OCI-LY7 (cell line): ENCODE data around the gene SLC31A1.

Source experiments
- CTCF ChIP-seq: fragments of 200-600 bp; sonication (generic); conservative IDR thresholded peaks from 2 replicates; pipeline ENCODE4 v1.5.1; 2014; ENCODE audit warnings: mild to moderate bottlenecking, antibody characterized with exemption, low read length, moderate library complexity, mixed read lengths
- EZH2phosphoT487 ChIP-seq: fragments of 200-600 bp; sonication (generic); IDR thresholded peaks from 2 replicates; pipeline ENCODE4 v1.6.1; 2018; ENCODE audit warnings: low read depth, borderline replicate concordance, mild to moderate bottlenecking, mixed run types, antibody characterized with exemption, low read length, moderate library complexity, mixed read lengths

GRCh38 chr9:113205861-113206260 is 15.5 kb upstream of the SLC31A1 start:
- TF ChIP-seq CTCF (no peak), EZH2phosphoT487 (no peak)
